ENCODE data around the gene CDH3.

Gene CDH3

GRCh38 chr16:68645494-68646388 is 631 bp downstream of the CDH3 start (continued):
- TF ChIP-seq CREB5 (CRISPR knock-in tag; IDR thresholded peaks at IDR 0.05; ENCODE audit: low read depth) = no peak
- no peak for TF ChIP-seq RARB (CRISPR knock-in tag; IDR thresholded peaks at IDR 0.05)

GRCh38 chr16:68646953-68647659 is 2.0 kb downstream of the CDH3 start:
- TF ChIP-seq ARNTL (CRISPR knock-in tag; IDR thresholded peaks at IDR 0.05; ENCODE audit: borderline replicate concordance, low read depth) (no peak), CSDC2 (CRISPR knock-in tag; IDR thresholded peaks at IDR 0.05) (no peak), ZFP30 (CRISPR knock-in tag; IDR thresholded peaks at IDR 0.05) (no peak)
- ATAC-seq = no peak

DNA sequence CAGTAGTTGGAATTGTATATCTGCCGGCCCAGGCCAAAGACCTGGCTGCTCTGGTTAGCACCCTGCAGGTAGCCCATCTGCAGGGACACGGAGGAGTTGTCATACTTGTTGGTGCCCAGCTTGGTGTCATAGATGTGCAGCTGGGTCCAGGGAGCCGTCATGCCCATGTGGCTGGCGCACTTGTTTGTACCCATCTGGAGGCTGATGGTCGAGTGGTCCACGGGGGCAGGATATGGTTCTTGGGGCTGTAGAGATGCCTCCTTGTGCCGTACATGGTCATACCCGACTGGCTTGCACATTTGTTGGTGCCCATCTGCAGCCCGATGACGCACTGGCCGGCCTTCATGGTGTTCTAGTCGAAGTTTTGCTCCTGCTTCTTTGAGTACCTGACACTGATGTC is 6.0 kb downstream of the CDH3 start:
- no peak for ATAC-seq
- no peak for TF ChIP-seq ESRRG (CRISPR knock-in tag; IDR thresholded peaks at IDR 0.05)

GRCh38 chr16:68652659-68653058 is 7.5 kb downstream of the CDH3 start:
- ATAC-seq = no peak
- TF ChIP-seq RARB (CRISPR knock-in tag; IDR thresholded peaks at IDR 0.05) (no peak), SNAI2 (CRISPR knock-in tag; IDR thresholded peaks at IDR 0.05) (no peak), ZNF70 (CRISPR knock-in tag; IDR thresholded peaks at IDR 0.05) (no peak), GLIS3 (CRISPR knock-in tag; IDR thresholded peaks at IDR 0.05) (no peak)

GRCh38 chr16:68655806-68656205 is 10.7 kb downstream of the CDH3 start:
- no peak for ATAC-seq
- no peak for TF ChIP-seq BACH2 (CRISPR knock-in tag; IDR thresholded peaks at IDR 0.05; ENCODE audit: borderline replicate concordance)
- TF ChIP-seq RARB (CRISPR knock-in tag; IDR thresholded peaks at IDR 0.05) = no peak
- no peak for TF ChIP-seq ISL1 (CRISPR knock-in tag; IDR thresholded peaks at IDR 0.05)
- no peak for TF ChIP-seq TOX (CRISPR knock-in tag; IDR thresholded peaks at IDR 0.05; ENCODE audit: borderline replicate concordance)
- TF ChIP-seq TCF4 (CRISPR knock-in tag; IDR thresholded peaks at IDR 0.05; ENCODE audit: borderline replicate concordance) = no peak

GRCh38 chr16:68656751-68657150 is 11.6 kb downstream of the CDH3 start:
- ATAC-seq = no peak
- no peak for TF ChIP-seq ZNF70 (CRISPR knock-in tag; IDR thresholded peaks at IDR 0.05)
- no peak for TF ChIP-seq ZFP30 (CRISPR knock-in tag; IDR thresholded peaks at IDR 0.05)
- no peak for TF ChIP-seq SNAI2 (CRISPR knock-in tag; IDR thresholded peaks at IDR 0.05)
- no peak for TF ChIP-seq OSR1 (CRISPR knock-in tag; IDR thresholded peaks at IDR 0.05)
- TF ChIP-seq ZFP3 (CRISPR knock-in tag; IDR thresholded peaks at IDR 0.05) = no peak
- no peak for TF ChIP-seq TOX (CRISPR knock-in tag; IDR thresholded peaks at IDR 0.05; ENCODE audit: borderline replicate concordance)
- no peak for TF ChIP-seq PPARA (CRISPR knock-in tag; IDR thresholded peaks at IDR 0.05; ENCODE audit: borderline replicate concordance)
- no peak for TF ChIP-seq ESRRG (CRISPR knock-in tag; IDR thresholded peaks at IDR 0.05)
- TF ChIP-seq ZC3H10 (CRISPR knock-in tag; IDR thresholded peaks at IDR 0.05) = no peak
- TF ChIP-seq RARB (CRISPR knock-in tag; IDR thresholded peaks at IDR 0.05) = no peak
- no peak for TF ChIP-seq POU6F1 (CRISPR knock-in tag; IDR thresholded peaks at IDR 0.05; ENCODE audit: borderline replicate concordance, low read depth)
- TF ChIP-seq GLIS3 (CRISPR knock-in tag; IDR thresholded peaks at IDR 0.05) = no peak
- no peak for TF ChIP-seq CSRNP3 (CRISPR knock-in tag; IDR thresholded peaks at IDR 0.05)
- TF ChIP-seq ZNF565 (CRISPR knock-in tag; conservative IDR thresholded peaks at IDR 0.05; ENCODE audit: low read depth) = no peak
- TF ChIP-seq ISL1 (CRISPR knock-in tag; IDR thresholded peaks at IDR 0.05) = no peak
- no peak for TF ChIP-seq ZNF8 (CRISPR knock-in tag; IDR thresholded peaks at IDR 0.05)
- TF ChIP-seq, protein P1, sequence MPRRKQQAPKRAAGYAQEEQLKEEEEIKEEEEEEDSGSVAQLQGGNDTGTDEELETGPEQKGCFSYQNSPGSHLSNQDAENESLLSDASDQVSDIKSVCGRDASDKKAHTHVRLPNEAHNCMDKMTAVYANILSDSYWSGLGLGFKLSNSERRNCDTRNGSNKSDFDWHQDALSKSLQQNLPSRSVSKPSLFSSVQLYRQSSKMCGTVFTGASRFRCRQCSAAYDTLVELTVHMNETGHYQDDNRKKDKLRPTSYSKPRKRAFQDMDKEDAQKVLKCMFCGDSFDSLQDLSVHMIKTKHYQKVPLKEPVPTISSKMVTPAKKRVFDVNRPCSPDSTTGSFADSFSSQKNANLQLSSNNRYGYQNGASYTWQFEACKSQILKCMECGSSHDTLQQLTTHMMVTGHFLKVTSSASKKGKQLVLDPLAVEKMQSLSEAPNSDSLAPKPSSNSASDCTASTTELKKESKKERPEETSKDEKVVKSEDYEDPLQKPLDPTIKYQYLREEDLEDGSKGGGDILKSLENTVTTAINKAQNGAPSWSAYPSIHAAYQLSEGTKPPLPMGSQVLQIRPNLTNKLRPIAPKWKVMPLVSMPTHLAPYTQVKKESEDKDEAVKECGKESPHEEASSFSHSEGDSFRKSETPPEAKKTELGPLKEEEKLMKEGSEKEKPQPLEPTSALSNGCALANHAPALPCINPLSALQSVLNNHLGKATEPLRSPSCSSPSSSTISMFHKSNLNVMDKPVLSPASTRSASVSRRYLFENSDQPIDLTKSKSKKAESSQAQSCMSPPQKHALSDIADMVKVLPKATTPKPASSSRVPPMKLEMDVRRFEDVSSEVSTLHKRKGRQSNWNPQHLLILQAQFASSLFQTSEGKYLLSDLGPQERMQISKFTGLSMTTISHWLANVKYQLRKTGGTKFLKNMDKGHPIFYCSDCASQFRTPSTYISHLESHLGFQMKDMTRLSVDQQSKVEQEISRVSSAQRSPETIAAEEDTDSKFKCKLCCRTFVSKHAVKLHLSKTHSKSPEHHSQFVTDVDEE (CRISPR knock-in tag; IDR thresholded peaks at IDR 0.05) = no peak

All from SK-N-SH treated with all-trans-retinoic acid at 6 μM for 48 hours (cell line).